Caco-2 (cell line): ENCODE results near the gene CTNNAL1. TPM values are rescaled to one million over a fixed set of nuclear protein-coding genes. Genes with fewer than 3 reads are reported as not detected.
"Not testable (repeated sequence)": the region's sequence is repeated elsewhere in the genome, so short reads cannot be mapped to it uniquely, and the experiment has no call there.

ENCODE experiments used
- Bru-seq: library from RNA; stranded (reverse); fragments of 400-500 nt; gene quantifications from one replicate; lab custom pipeline; 2021; lab: Mats Ljungman, UMichigan
- BruChase-seq, 2 experiments: library from RNA; stranded (reverse); fragments of 400-500 nt; gene quantifications; one replicate each; lab custom pipeline; 2021; lab: Mats Ljungman, UMichigan
- BruUV-seq: library from RNA; stranded (reverse); fragments of 400-500 nt; replicated peaks from 2 replicates; lab custom pipeline; 2021; lab: Mats Ljungman, UMichigan
- CTCF ChIA-PET: fragments of 300-600 bp; sonication (Branson Sonifier 250); formaldehyde crosslinking; loops from one replicate; lab custom pipeline; 2022; ENCODE audit warnings: antibody characterized with exemption; lab: Charles Lee
- POLR2A ChIA-PET: fragments of 300-600 bp; sonication (Branson Sonifier 250); formaldehyde crosslinking; loops from one replicate; lab custom pipeline; 2022; ENCODE audit warnings: antibody characterized with exemption; lab: Charles Lee
- DNase-seq, 2 experiments: peaks; one replicate each; pipeline versions ENCODE4 v3.0.0 to v3.0.0-alpha.2; 2020 to 2022
- H3K27me3 ChIP-seq: replicated peaks from 2 replicates; pipeline ENCODE4 v1.6.0; 2011; ENCODE audit warnings: low read length; ENCODE audit not compliant: control insufficient read depth, insufficient read depth
- H3K36me3 ChIP-seq: 2 replicates; pipeline ENCODE4 v1.5.1; 2011; ENCODE audit warnings: low read length; ENCODE audit not compliant: control insufficient read depth, insufficient read depth
- H3K4me1 ChIP-seq: fragments of 250-450 bp; sonication (Bioruptor Pico); 2 replicates; pipeline ENCODE4 v1.5.1; 2020; ENCODE audit warnings: mild to moderate bottlenecking
- H3K4me3 ChIP-seq: 2 replicates; pipeline ENCODE4 v1.5.1; 2011; ENCODE audit warnings: low read depth, mild to moderate bottlenecking, control low read depth, low read length
- H3K9me3 ChIP-seq: fragments of 250-450 bp; sonication (Bioruptor Pico); 2 replicates; pipeline ENCODE4 v1.5.1; 2020; ENCODE audit warnings: mild to moderate bottlenecking, moderate library complexity
- H3K27ac Mint-ChIP-seq: one replicate; pipeline ENCODE4 v1.8.0; 2022; ENCODE audit warnings: mixed read lengths; ENCODE audit not compliant: unreplicated experiment
- H3K27me3 Mint-ChIP-seq: one replicate; pipeline ENCODE4 v1.8.0; 2022; ENCODE audit warnings: mixed read lengths; ENCODE audit not compliant: insufficient read depth, unreplicated experiment
- H3K36me3 Mint-ChIP-seq: one replicate; pipeline ENCODE4 v1.8.0; 2022; ENCODE audit warnings: mild to moderate bottlenecking, mixed read lengths; ENCODE audit not compliant: insufficient read depth, unreplicated experiment
- H3K4me1 Mint-ChIP-seq: one replicate; pipeline ENCODE4 v1.8.0; 2022; ENCODE audit warnings: low read depth, mixed read lengths; ENCODE audit not compliant: unreplicated experiment
- H3K4me3 Mint-ChIP-seq: one replicate; pipeline ENCODE4 v1.8.0; 2022; ENCODE audit warnings: mild to moderate bottlenecking, moderate library complexity, mixed read lengths; ENCODE audit not compliant: unreplicated experiment
- H3K9me3 Mint-ChIP-seq: one replicate; pipeline ENCODE4 v1.8.0; 2022; ENCODE audit warnings: mixed read lengths; ENCODE audit not compliant: unreplicated experiment
- CTCF ChIP-seq, 2 experiments: fragments of 200-600 bp in 1 of 2; IDR thresholded peaks; 1 replicate in 1 of 2; 2 replicates in 1 of 2; pipeline versions ENCODE4 v1.5.1 to v1.8.0; 2011 to 2022; ENCODE audit warnings: antibody characterized with exemption in 1 of 2, control low read depth in 1 of 2, inconsistent platforms in 1 of 2, low read depth in 1 of 2, low read length in 1 of 2, mild to moderate bottlenecking in 1 of 2, moderate library complexity in 1 of 2; ENCODE audit not compliant: insufficient read depth in 1 of 2, severe bottlenecking in 1 of 2, unreplicated experiment in 1 of 2
- intact Hi-C: fragments of 100-400 bp; cut with micrococcal nuclease; formaldehyde crosslinking; loops from one replicate; pipeline ENCODE4 v1.10.0; 2022; ENCODE audit not compliant: unreplicated experiment
- long read RNA-seq: library from polyadenylated mRNA; stranded (forward); transcript quantifications from one replicate; pipeline ENCODE4 v2.0.0, GENCODE V29; 2022
- total RNA-seq: library from RNA; stranded (reverse); gene quantifications from 2 replicates; pipeline ENCODE4 v1.2.3, GENCODE V29; 2022

CTNNAL1 gene
- 107 and 111 TPM in 2 replicates for total RNA-seq
- Bru-seq, nascent RNA, result percentile 89 among the genes with signal in this experiment
- percentile 83 among the genes with signal in this experiment for BruChase-seq, experiment 1, labeled RNA remaining after a 2-hour chase
- BruChase-seq, experiment 2, labeled RNA remaining after a 6-hour chase, result percentile 84 among the genes with signal in this experiment
- long read RNA-seq, transcript CTNNAL1-204 (19 exons, 2,522 nt), result minor isoform, 7 of 563 reads
- long read RNA-seq, transcript CTNNAL1-201 (19 exons, 2,490 nt), result major isoform, 337 of 563 reads
- long read RNA-seq, partial matches to known transcripts, result 124 of 563 reads
- long read RNA-seq, other reads (novel, unspliced or antisense), result 95 of 563 reads

GRCh38 chr9:109012876-109013678, at the start of gene CTNNAL1:
Gene CTNNAL1, minus strand, starts transcription at chr9:109013499. Its CDS starts 57 bp downstream, at chr9:109013442.
- no TSS peak for BruUV-seq
- H3K36me3 Mint-ChIP-seq, result peaks cover 61% of the 10 kb centered on the region
- DNase-seq, result peak; percentile 97
- ChIA-PET POLR2A (no interaction called here), CTCF (no interaction called here)
- Histone ChIP-seq H3K4me1 (peaks cover 48% of the 10 kb centered on the region), H3K36me3 (no peaks in the 10 kb centered on the region; the same call in 1 of the 2 replicates), H3K27me3 (no peaks in the 10 kb centered on the region), H3K4me3 (peak within 1 kb of the TSS; percentile 73), H3K9me3 (no peaks in the 10 kb centered on the region)
- no peaks in the 10 kb centered on the region for H3K27me3 Mint-ChIP-seq
- intact Hi-C loops, result loop anchor here (1.0 to 2.0 kb wide), 2 partner anchors 107 to 308 kb away; partner anchors contain the start of gene EPB41L4B
- peak within 1 kb of the TSS; percentile 94 for H3K4me3 Mint-ChIP-seq
- no peak for TF ChIP-seq CTCF (IDR thresholded peaks at IDR 0.05; ENCODE audit: insufficient read depth in 1 of 2, low read depth in 1 of 2, low read length in 1 of 2, severe bottlenecking in 1 of 2, unreplicated experiment in 1 of 2)
- H3K27ac Mint-ChIP-seq, result peak within 1 kb of the TSS; percentile 77
- H3K4me1 Mint-ChIP-seq, result peaks cover 20% of the 10 kb centered on the region
- H3K9me3 Mint-ChIP-seq, result no peaks in the 10 kb centered on the region

- Histone ChIP-seq H3K4me3 (no peak overlapping the region), H3K36me3 (0 out of 2 replicates have a peak, but pooled peaks cover 1% of the 10 kb centered on the region), H3K9me3 (no peaks in the 10 kb centered on the region), H3K4me1 (peaks cover 43% of the 10 kb centered on the region), H3K27me3 (no peaks in the 10 kb centered on the region)
- CTCF ChIA-PET, result no interaction called here
- TF ChIP-seq CTCF (IDR thresholded peaks at IDR 0.05; ENCODE audit: insufficient read depth in 1 of 2, low read depth in 1 of 2, low read length in 1 of 2, severe bottlenecking in 1 of 2, unreplicated experiment in 1 of 2), result no peak
- intact Hi-C loops, result no loop called here
- Mint-ChIP-seq H3K9me3 (no peaks in the 10 kb centered on the region), H3K36me3 (peaks cover 86% of the 10 kb centered on the region), H3K4me1 (peaks cover 15% of the 10 kb centered on the region), H3K27ac (no peak overlapping the region), H3K27me3 (no peaks in the 10 kb centered on the region), H3K4me3 (no peak overlapping the region)
- no peak for DNase-seq
- BruUV-seq, result no TSS peak
- POLR2A ChIA-PET, result no interaction called here
Measured at GRCh38 chr9:109062543-109062942, 49.2 kb upstream of the CTNNAL1 start.

GRCh38 chr9:109060191-109060590, 46.9 kb upstream of the CTNNAL1 start:
- peaks cover 21% of the 10 kb centered on the region for H3K4me1 ChIP-seq
- CTCF ChIA-PET, result interaction anchor here (0.6 kb wide), 1 partner anchor 228 kb away, joined by 5 read pairs; no protein-coding TSS in a partner anchor
- intact Hi-C loops, result no loop called here
- H3K9me3 ChIP-seq, result no peaks in the 10 kb centered on the region
- H3K4me1 Mint-ChIP-seq, result peaks cover 17% of the 10 kb centered on the region
- peaks cover 3% of the 10 kb centered on the region for H3K36me3 ChIP-seq
- POLR2A ChIA-PET, result no interaction called here
- peak overlapping the region; percentile 17 for H3K27ac Mint-ChIP-seq
- TF ChIP-seq CTCF (IDR thresholded peaks at IDR 0.05; ENCODE audit: insufficient read depth in 1 of 2, low read depth in 1 of 2, low read length in 1 of 2, severe bottlenecking in 1 of 2, unreplicated experiment in 1 of 2), result no peak
- H3K27me3 ChIP-seq, result no peaks in the 10 kb centered on the region
- no peak for DNase-seq
- BruUV-seq, result no TSS peak
- H3K36me3 Mint-ChIP-seq, result peaks cover 99% of the 10 kb centered on the region
- no peaks in the 10 kb centered on the region for H3K9me3 Mint-ChIP-seq
- H3K27me3 Mint-ChIP-seq, result no peaks in the 10 kb centered on the region
- no peak overlapping the region for H3K4me3 ChIP-seq
- no peak overlapping the region for H3K4me3 Mint-ChIP-seq

- H3K9me3 ChIP-seq, H3K4me3 Mint-ChIP-seq, H3K36me3 ChIP-seq, H3K27ac Mint-ChIP-seq, POLR2A ChIA-PET, H3K9me3 Mint-ChIP-seq, BruUV-seq, H3K4me3 ChIP-seq, H3K27me3 Mint-ChIP-seq, intact Hi-C loops, H3K27me3 ChIP-seq, CTCF ChIA-PET, DNase-seq: not testable (repeated sequence)
- H3K4me1 ChIP-seq, result peaks cover 22% of the 10 kb centered on the region
- Mint-ChIP-seq H3K4me1 (peaks cover 35% of the 10 kb centered on the region), H3K36me3 (peaks cover 97% of the 10 kb centered on the region)
Measured at GRCh38 chr9:109053121-109053520, 39.8 kb upstream of the CTNNAL1 start.
